HG03439 (cell line): ENCODE measurements around the gene SLC26A3.
"Not testable (repeated sequence)": the region's sequence is repeated elsewhere in the genome, so short reads cannot be mapped to it uniquely, and the experiment has no call there.

ENCODE experiments used
- ATAC-seq: cut with Tn5 transposase; IDR thresholded peaks from one replicate; pipeline ENCODE4 v1.9.1; 2021; ENCODE audit warnings: mild to moderate bottlenecking, moderate library complexity; ENCODE audit not compliant: unreplicated experiment

SLC26A3 gene

DNA sequence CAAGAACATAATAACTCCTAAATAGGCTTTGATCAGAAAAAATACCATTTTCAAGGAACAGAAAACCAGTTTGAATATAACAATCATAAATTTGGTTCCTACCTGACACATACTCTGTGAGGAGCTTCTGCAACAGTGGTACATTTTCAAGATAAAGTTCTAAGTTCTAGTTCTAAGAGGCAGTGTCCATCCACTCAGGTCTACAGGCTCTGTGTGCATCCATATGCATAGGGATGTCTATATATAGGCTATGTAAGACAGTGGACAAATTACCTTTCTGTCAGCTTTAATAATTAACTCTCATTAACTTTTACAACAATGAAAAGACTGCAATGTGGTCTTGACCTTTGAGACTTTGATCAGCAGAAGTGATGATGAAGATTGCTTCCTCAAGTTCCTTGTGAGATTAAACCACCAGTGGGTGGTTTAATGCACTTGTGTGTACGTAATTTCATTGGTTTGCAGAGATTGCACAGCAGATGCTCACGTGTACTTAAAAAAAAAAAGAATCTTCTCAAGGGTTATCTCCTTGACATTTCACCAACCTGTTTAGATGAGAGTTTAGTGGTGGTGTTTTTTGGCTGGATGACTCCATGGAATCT is at the start of gene SLC26A3:
Gene SLC26A3 (minus strand): TSS at position 215 of the 602 bp plus-strand sequence. CDS start 8,714 bp downstream, outside the sequence.
- ATAC-seq = no peak

GRCh38 chr7:107850643-107851042 is 47.6 kb upstream of the SLC26A3 start:
- no peak for ATAC-seq

GRCh38 chr7:107850216-107850615 is 47.2 kb upstream of the SLC26A3 start:
- ATAC-seq = no peak

DNA sequence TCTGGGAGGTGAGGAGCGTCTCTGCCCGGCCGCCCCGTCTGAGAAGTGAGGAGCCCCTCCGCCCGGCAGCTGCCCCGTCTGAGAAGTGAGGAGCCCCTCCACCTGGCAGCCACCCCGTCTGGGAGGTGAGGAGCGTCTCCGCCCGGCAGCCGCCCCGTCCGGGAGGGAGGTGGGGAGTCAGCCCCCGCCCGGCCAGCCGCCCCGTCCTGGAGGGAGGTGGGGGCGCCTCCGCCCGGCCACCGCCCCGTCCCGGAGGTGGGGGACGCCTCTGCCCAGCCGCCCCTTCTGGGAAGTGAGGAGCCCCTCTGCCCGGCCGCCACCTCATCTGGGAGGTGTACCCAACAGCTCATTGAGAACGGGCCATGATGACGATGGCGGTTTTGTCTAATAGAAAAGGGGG is 45.2 kb upstream of the SLC26A3 start:
- ATAC-seq = not testable (repeated sequence)

DNA sequence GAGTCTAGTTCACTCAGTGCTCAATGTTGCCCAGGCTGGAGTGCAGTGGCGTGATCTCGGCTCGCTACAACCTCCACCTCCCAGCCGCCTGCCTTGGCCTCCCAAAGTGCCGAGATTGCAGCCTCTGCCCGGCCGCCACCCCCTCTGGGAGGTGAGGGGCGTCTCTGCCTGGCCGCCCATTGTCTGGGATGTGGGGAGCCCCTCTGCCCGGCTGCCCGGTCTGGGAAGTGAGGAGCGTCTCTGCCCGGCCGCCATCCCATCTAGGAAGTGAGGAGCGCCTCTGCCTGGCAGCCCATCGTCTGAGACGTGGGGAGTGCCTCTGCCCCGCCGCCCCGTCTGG is 44.8 kb upstream of the SLC26A3 start:
- not testable (repeated sequence) for ATAC-seq

DNA sequence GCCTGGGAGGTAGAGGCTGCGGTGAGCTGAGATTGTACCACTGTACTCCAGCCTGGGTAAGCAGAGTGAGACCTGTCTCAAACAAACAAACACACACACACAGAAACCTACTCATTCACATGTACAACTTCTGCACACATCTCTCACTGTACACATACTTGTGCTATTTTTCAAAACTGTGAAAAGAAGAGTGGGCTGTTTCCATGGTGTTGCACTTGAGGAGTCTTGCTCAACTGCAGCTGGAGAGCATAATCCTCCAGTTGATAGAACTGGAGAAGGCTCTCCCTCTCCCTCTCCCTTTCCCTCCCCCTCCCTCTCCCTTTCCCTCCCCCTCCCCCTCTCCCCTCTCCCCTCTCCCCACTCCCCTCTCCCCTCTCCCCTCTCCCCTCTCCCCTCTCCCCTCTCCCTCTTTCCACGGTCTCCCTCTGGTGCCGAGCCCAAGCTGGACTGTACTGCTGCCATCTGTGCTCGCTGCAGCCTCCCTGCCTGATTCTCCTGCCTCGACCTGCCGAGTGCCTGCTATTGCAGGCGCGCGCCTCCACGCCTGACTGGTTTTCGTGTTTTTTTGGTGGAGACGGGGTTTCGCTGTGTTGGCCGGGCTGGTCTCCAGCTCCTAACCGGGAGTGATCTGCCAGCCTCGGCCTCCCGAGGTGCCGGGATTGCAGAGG is 44.3 kb upstream of the SLC26A3 start:
- no peak for ATAC-seq

GRCh38 chr7:107846324-107846723 is 43.3 kb upstream of the SLC26A3 start:
- ATAC-seq = no peak

DNA sequence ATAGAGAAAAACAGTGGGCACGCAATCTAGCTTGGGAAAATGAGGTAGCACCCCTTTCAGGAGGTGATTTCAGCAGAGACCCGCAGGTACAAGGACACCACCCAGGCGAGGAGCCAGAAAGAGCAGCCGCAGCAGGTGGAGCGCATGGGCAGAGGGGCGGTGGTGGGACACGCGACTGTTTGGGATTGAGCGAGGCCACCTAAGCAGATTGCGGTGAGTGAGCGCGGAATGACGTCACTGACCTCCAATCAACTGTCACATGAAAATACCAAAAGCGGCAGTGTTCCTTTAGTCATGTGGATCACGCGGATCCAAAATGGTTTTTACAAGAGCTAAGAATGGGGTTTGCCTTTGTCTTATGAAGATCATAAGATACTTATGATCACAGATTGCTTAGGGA is 40.2 kb upstream of the SLC26A3 start:
- no peak for ATAC-seq

DNA sequence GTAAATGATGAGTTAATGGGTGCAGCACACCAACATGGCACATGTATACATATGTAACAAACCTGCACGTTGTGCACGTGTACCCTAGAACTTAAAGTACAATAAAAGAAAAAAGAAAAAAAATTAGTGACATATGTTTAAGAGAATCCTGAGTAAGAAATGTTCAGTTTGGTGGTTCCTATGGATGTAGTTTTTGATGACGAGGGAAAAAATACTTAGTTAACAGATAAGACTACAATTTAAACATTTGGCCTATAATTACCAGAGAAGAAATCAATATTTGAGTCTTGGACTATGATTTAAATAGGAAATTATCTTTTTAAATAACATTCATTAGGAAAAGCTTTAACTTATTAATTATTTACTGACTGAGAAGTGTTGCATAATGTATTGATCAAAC is 39.2 kb upstream of the SLC26A3 start:
- ATAC-seq = no peak

DNA sequence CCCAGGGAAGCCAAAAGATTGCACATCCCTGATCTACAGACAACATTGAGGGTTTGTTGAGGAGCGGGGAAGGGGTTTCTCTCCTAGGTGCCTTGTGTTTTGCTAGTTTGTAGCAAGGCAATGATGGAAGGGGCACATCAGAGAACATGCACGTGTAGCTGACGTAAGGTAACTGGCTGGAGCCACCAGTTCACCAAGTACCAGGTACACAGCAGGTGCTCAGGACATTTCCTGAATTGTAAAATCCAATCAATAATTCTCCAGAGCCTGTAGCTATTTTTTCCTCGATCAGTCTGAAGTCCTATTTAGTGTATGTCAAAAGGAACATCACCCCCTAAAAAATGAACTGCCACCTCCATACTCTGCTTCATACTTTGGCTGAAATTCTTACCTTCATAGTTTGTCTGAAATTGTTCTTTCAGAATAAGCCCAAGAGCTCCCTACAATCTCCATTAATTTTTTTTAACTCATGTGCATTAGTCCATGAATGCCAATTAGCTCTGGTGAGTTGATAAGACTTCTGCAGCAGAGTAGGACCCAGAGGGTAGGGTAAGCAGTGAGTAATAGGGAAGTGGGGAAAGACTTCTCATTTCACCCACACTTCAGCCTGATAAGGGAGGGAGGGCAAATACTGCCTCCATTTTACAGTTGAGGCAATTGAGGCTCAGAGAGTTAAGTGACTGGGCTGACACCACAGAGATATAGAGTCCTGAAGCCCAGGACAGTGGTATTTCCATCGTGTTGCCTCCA is 36.0 kb upstream of the SLC26A3 start:
- ATAC-seq = no peak

GRCh38 chr7:107838024-107838601 is 35.1 kb upstream of the SLC26A3 start:
- no peak for ATAC-seq

- no peak for ATAC-seq
Measured at GRCh38 chr7:107837145-107837512, 34.1 kb upstream of the SLC26A3 start.

- ATAC-seq = no peak
Measured at GRCh38 chr7:107836237-107837144, 33.5 kb upstream of the SLC26A3 start.

DNA sequence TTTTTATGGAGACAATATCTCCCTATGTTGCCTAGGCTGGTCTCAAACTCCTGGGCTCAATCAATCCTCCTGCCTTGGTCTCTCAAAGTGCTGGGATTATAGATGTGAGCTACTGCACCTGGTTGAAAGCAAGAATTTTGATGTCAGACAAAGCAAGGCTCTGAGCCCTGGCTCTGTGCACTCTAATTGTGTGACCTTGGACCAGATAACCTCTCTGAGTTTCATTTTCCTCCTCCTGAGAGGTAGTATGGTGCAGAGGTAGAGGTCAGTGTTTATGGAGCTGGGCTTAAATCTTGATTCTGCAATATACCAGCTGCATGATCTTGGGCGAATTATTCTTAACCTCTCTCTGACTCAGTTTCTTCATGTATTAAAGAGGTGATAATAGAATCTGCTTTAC is 31.4 kb upstream of the SLC26A3 start:
- ATAC-seq = no peak

GRCh38 chr7:107833684-107834106 is 30.7 kb upstream of the SLC26A3 start:
- ATAC-seq = no peak

- ATAC-seq = no peak
Measured at GRCh38 chr7:107830420-107830819, 27.4 kb upstream of the SLC26A3 start.

DNA sequence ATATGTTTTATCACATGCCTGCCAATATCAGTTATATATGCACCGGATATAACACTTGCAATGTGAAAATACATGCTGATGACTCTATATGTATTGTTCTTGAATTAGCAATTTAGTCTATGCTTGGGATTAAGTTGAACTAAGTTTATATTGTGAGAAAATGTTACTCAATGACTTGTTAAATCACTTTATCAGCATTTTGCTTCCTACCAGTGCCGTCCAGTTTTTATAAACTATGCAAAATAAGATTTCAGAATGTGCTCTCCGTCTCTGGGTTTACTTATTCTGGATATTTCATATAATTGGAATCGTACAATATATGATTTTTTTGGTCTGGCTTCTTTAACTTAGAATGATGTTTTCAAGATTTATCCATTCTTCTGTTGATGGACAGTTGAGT is 25.5 kb upstream of the SLC26A3 start:
- no peak for ATAC-seq

DNA sequence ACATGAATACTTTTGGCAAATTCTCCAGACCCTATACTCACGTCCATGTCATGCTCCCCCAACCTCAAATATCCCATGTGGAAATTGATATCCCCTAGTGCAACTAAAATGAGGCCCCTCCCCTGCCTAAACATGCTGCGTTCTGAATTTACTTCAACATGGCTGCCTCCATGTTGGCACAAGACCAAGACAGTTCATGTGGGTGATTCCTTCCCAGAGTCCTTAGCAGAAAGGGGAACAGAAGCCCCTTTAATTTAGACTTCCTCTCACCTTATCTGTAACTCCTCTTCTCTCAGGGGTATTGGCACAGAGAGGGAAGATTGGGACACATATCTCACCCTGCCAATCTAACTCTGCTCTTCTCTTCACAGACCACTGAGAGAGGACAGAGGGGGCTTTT is 24.5 kb upstream of the SLC26A3 start:
- ATAC-seq = no peak

GRCh38 chr7:107826451-107826850 is 23.4 kb upstream of the SLC26A3 start:
- no peak for ATAC-seq

- no peak for ATAC-seq
Measured at GRCh38 chr7:107824858-107825257, 21.8 kb upstream of the SLC26A3 start.

GRCh38 chr7:107818622-107819021 is 15.6 kb upstream of the SLC26A3 start:
- no peak for ATAC-seq
